Stimulated activated CD8-positive, alpha-beta memory T cell treated with anti-CD3 and anti-CD28 coated beads, Interleukin-15, amount 100 ng/mL, for 4 hours (primary cell): ENCODE measurements around the gene VAV2.

ENCODE experiments used
- DNase-seq, 2 donors: peaks; one replicate each; pipeline ENCODE4 v3.0.0-alpha.2; 2020; ENCODE audit warnings: low read depth in 2 of 2

Gene VAV2

DNA sequence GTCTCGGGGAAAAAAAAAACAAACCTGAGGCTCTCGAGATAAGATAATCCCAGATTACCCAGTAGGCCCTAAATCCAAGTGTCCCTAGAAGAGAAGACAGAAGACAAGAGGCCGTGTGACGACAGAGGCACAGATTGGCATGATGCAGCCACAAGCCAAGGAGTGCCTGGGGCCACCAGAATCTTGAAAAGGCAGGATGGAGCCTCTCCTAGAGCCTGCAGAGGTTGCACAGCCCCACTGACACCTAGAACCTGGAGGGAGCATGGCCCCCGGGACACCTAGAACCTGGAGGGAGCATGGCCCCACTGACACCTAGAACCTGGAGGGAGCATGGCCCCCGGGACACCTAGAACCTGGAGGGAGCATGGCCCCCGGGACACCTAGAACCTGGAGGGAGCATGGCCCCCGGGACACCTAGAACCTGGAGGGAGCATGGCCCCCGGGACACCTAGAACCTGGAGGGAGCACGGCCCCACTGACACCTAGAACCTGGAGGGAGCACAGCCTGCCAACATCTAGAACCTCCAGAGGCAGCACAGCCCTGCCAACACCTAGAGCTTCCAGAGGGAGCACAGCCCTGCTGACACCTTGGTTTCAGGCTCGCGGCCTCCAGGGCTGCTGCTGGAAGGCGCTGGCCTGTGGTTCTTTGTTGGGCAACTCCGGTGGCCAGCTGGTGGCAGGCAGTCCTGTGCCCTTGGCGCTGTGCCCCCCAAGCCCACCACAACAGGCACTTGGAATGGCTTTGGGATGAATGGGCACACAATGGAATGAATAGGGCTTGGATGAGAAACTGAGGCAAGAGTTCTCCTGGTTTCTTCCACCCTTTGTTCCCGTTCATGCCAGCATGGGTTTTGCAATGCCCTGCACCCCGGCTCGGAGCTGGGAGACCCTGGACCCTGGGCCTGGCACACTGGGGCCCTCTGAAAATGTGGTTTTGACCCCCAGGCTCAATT lies 39.2 kb downstream of the VAV2 start:
- DNase-seq: no peak

DNA sequence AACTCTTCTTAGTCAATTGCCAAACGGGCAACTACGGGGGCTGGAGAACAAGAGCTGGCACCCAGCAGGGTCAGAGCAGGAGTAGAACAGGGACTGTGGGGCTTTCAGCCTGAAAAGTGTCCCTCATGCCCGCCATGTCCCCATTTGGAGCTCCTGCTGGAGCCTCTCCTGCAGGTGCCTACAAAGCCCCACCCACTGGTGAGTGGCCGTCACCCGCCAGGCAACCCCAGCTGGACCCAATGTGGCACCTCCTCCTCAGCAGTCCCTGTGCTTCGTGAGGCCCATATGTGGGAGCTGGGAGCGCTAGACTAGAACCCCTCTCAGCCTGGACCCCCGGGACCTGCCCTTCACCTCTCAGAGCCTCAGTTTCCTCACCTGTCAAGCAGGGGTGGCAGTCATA lies 40.9 kb downstream of the VAV2 start:
- DNase-seq: no peak

DNA sequence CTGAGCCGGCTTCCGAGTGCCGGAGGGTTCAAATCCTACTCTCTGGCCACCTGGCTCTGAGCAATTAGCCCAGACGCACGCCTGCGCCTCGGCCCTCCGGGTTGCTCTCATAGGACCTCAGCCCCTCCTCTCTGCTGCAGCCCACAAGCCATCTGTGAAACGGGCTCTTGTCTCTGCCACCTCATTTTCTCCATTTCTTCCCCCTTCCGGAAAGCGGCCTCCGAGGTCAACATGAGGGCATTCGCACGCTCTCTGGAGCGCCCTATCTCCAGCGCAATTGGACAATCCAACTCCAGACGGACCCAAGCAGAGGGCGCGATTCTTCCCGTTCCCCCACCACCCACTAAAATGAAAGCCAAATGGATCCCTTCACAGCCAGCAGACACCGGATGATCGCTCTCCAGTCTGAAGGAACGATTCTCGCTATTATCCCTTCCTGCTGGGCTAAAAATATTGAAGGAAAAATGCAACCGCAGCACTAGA lies 41.5 kb downstream of the VAV2 start:
- no peak for DNase-seq

DNA sequence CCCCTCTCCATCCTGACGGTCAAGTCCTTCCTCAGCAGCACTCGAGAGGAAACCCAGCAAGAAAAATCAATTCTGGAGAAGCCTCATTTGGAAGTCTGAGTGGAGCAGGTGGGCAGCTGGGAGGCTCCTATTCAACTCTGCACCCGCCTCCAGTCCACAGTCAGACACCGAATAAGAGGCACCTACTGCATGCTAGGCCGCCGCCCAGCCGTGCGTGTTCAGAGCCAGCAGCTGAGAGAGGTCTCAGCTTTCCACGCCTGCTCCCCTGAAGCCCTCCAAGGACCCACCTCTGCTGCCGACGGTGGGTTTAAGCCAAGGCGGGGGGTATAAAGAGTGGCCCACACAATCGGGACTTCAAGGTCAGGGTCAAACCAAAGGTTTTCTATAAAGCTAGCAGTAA lies 41.9 kb downstream of the VAV2 start:
- no peak for DNase-seq

DNA sequence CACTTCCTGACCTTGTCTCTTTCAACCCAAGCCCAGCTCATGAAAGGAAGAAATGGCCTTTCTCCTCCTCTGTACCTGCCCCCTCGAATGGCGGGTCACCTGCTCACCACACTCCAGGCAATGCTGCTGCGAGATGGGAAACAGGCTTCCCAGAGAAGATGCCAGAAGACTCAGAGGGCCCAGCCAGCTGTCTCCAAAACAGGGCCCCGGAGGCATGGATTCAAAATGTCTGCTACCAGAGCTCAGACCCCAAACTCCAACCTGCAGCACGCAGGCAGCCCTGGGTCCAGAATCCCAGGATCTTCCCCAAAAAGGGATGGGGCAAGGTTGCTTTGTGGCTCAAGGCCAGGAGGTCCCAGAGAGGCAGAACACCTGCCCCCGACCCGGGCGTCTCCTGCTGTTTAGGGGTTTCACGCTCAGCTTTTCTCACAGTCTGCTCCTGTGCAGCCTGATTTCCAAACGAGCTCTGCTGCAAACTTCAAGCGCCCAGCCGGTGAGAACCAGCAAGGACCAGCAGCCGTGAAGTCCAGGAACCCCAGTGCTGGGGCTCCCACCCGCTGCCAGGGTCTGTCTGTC lies 42.5 kb downstream of the VAV2 start:
- no peak for DNase-seq

DNA sequence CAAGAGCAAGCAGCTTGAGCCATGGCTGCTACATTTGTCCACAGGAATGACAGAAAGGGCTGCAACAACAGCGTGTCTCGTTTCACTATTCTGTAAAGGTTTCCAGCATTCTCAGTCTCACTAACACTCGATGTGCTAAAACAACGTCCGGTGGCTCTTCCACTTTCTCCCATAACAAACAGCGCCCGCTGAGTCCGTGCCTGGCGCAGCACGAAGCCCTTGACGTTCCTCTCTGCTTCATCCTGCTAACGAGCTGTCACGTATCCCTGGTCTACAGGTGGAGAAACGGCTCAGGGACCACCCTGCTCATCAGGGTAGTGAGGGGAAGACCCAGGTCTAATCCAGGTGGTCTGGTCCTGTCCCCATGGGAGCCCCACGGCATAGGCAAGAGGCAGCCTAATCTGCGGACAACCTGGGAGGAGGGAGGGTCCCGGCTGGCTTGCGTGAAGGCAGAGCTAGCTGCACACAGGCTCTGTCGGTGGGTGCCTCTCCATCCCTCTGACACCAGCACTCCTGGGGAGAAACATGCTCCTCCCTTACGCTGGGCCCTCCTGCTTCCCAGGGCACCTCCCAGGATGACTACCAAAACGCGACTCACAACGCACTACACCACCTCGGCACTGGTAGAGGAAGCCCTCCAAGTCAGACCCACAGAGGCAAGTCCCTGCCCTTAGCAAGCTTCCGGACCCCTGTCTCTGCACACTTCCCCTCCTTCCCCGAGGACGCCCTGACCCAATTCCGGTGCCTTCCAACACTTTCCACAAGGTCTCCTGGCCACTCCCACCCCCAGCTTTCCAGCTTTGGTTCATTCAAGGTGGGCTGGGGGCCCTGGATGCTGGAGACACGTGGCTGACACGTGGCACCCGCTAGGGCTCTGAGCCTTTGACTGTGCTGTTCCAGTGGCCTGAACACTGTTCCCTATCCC lies 43.3 kb downstream of the VAV2 start:
- DNase-seq: no peak

DNA sequence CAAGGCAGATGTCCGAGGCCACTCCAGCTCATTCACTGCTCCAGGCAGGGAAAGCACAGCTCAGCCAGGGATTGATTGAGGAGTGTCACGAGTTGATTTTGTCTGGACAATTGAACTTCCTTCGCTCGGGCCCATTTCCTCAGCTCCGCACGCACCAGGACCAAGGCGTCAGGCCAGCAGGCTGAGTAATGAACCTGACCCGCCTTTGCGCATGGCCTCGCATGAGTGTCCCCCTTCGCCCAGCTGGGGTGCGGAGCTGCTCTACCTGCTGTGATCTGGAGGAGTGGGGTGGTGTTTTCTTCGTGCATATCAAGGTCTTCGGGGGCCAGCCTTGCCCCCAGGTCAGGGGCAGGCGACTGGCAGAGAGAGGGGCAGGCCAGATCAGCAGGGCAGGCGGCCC lies 44.0 kb downstream of the VAV2 start:
- no peak for DNase-seq

DNA sequence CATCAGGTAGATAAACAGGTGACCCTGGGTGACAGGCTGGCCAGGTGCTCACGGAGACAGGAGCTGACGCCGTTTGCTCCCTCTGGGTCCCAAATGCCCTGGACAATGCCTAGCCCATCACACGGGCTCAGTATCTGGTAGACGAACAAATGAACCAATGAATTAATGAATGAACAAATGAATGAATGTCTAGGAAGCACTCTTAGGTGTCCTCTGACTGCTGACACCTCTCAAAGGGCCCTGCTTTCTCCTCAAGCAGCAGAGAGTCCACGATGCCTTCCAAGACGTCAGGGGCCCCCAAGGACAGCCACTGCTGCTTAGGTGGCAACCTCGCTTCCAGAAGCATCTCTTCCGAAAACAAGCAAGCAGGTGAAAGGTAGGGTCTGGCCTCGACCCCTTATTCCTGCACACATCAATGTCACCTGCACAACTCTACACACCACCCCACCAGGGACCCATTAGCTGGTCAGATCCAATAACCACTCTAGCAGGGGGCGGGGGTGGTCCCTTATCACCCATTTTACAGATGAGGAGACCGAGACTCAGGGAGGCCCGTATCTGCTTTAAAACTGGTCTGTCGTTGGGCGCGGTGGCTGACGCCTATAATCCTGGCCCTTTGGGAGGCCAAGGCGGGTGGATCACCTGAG lies 45.2 kb downstream of the VAV2 start:
- no peak for DNase-seq

DNA sequence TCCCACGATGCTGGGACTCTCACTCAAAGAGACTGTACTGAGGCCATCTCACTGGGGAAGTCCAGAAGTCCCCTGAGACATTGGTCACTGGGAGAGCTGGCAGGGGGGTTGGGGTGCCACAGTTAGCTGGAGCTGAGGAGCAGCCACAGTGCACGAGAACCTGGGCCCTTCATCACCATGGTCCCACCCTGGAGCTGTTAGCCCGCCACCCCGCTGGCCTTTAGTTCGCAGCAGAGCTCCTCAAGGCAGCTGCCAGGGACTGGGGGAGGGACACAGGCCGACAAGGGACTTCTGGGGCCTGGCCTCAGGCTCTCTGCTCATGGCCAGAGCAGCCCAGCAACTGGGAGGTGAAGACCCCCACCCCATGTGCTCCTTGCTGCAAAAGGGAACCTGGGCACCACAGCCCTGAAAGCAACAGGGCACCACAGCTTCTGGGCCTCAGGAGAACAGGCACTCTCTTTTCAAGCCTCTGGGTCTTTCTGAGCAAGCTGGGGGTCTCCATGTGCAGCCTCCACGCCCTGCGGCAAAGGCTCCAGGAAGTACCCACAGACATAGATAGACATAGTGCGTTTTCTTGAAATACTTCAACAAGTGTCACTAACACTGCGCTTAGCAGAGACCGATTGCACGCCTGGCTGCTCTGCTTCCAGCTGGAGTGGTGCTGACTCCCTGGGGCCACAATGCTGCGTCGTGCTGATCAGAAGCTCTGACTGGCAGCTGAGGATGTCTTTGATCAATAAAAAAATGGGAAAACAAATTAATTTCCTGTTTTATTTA lies 46.0 kb downstream of the VAV2 start:
- DNase-seq: no peak

DNA sequence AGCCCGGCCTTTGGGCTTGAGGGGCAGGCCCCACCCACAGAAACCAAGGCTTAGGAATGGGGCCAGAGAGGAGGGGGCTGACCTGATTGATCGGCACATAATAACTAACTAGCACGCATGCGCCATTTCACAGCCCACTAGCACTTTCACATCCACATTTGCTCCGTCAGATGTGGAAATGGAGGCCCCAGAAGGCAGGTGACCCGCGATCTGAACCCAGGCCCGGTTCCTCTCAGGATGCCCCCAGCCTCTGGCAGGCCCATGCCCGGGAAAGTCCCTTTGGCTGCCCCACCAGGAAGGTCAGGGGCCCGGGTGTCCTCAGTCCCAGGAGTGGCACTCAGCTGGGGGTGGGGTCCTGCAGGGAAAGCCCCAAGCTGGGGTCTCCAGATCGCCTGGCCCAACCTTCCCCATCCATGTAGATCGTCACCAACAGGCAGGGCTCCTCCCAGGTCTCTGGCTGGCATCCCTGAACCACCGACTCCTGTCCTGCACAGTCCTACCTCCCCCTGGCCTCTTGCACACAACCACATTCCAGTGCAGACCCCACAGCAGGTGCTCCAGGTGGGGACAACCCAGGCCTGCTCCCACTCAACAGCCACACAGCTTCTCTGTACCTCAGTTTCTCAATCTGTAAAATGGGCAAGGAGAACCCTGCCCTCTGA lies 46.7 kb downstream of the VAV2 start:
- no peak for DNase-seq

DNA sequence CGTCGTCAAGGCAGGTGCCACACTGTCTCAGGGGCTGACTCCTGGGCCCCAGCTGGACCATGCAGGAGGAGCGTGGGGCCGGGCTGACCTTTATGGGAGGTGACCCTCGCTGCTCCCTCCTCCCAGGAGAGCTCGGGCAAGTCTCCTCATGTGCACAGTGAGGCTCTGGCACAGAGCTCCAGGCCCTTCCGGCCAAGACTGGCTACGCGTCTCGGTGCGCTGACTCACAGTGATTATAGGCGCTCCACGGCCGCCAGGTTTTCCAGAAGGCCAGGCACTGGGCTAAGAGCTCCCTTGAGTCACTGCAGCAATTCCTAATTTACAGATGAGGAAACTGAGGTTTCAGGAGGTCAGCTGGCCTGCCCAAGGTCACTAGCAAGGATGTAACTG lies 47.4 kb downstream of the VAV2 start:
- DNase-seq: no peak

DNA sequence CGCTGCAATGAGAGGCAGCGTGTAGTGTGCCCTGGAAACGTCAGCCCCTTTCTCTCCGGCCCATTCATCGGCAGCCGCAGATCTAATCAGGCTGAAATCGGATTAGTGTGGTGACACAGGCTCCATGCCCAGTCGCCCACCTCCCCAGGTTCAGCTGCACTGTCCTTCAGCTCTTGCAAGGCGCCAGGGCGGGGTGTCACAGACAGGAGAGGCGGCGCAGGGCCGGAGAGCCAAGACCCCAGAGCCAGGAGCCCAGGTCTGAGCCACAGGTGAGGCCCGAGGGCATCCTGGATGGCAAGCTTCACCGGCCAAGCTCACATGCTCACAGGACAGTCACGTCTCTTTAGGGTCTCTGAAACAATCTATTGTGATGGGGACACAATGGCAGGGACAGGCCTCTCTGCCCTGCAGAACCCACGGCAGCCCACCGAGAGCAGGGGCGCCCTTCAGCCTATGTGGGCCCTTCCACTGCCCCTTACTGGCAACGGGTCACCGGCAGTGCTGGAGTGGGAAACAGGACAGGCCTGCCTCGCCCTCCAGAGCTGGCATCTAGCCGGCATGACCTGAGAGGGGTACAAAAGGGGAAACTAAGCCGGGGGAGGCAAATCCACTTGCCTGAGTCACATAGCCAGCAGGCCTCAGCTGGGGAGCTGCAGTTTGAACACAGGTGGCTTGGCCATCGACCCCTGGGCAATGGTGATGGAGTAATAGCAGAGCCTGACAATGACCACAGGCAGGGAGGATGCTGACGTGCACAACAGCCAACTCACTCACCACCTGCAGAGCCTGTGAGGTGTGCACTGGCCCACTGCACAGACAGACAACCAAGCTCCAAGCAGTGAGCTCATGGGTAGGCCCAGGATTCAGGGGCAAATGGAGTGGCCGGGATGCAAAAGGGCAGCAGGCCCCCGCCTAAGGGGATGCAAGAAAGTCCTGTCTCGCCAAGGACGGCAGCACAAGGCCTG lies 48.1 kb downstream of the VAV2 start:
- no peak for DNase-seq

DNA sequence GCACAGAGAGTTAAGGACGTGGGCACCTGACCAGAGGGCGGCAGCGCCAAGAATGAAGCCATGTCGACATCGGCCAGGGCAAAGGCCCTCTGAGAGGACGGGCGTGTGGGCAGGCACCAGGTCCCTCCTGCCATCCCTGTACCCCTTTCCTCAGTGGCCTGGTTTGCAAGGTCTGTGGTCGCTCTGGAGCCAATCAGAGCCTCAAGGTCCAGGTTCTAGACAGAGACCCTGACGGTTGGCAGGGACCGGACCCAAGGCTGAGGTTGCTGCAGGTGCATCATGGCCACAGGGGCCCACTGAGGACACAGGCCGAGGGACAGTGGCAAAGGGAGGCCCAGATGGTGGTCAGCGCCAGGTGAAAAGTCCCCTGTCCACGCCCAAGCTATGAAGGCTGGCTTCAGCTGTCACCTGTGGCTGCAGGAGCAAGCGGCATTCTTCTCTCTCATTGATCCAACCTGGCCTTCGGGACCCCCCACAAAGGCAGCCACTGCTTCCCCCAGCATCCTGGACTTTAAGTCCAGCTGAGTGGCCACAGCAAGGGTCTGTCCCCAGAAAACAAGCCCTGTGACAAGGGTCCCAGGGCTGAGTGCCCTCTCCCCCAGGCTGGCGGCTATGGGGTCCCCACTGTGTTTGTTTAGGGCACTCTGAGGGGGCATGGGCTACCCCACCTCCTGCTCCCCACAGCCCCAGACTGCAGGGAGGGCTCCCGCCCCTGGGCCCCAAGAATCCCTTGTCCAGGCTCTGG lies 48.9 kb downstream of the VAV2 start:
- DNase-seq: no peak

DNA sequence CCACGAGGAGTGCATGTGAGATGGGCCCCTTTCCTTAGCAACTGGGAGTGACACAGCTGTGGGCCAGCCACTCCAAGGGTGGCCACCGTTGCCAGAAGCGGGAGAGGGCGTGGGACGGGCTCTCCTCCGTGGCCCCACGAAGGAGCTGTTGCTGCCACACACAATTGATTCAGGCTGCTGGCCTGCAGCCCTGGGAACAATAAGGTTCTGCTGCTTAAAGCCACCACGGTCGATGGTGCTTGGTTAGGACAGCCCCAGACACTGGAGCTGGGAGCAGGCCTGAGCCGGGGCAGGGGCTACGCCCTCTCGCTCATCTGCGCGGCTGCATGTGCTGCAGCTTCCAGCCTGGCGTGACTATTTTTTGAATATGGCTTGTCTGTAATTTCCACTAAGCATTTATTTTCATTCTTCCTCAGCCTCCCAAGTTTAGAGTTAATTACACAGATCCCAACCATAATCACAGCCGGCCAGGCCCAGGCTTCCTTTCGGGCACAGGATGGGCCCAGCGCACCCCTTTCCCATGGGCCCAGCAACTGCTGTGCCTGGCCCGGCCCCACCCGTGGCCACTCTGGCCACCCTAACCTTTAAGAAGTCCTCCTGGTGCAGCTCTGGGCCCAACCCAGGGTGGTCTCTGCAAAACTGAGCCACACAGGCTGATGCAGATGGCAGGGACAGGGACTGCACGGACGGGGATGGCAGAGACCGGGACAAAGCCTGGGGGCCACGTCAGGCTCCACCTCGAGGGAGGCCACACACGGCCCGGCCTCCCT lies 49.7 kb downstream of the VAV2 start:
- DNase-seq: no peak

DNA sequence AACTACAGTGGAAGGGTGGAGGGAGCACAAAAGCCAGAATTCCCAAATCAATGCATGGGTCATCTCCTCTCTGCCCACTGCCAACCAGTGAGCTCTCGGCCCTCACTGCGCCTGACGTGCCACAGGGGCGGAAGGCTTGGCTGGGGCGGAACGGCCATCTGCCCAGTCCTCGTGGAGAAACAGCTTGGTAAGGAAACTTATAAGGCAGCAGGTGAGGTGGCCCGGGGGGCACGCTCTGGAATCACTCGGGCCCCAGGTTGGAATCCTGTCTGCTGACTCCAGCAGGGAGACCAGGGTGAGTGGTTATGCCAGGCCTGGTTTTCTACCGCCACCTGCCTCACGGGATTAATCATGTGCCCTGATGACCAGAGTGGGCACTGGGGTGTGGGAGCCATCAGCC lies 52.3 kb downstream of the VAV2 start:
- no peak for DNase-seq

DNA sequence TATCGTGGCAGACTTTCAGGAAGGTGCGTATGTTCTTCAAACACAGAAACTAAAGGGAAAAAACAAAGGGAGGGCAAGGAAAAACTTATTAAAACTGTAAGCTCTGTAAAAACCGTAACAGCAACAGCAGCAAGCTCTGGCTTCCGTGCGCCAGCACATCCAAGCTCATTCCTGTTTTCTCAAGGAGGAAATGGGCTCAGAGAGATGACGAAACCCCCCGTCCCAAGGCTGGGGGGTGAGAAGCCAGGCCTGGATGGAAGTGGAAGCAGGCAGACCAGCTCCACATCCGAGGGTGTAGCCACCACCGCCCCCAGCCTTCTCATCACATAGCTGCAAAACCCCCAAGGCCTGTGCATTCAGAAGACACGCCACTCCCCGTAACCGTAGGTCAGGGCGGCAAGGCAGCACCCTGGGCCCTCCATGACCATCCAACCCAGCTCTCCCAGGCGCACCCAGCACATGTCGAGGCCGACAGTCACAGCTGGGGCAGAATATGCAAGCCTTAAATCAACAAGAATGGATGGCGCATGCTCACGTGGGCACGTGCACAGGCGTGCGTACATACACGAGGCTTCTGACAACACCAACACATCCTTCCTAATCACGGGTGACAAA lies 52.8 kb downstream of the VAV2 start:
- no peak for DNase-seq

DNA sequence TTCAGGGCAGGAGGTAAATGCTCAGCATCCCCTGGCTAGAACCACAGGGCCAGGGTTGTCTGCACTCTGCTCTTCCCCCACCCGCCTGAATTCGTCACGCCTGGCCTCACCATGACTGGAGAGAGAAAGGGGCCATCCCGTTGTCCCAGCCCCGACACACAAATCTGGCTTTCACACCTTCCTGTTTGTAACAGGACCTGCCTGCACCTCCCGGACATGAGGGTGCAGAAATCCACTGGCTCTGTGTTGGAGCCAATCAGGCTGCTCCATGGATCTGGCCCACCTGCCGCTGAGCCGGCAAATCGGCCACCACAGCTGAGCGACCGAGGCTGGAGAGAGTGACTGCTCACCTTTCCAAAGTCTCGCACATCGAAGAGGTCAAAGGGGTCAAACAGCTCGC lies 53.4 kb downstream of the VAV2 start:
- no peak for DNase-seq
